ENCODE measurements around the gene PHYH.

The PHYH gene

DNA sequence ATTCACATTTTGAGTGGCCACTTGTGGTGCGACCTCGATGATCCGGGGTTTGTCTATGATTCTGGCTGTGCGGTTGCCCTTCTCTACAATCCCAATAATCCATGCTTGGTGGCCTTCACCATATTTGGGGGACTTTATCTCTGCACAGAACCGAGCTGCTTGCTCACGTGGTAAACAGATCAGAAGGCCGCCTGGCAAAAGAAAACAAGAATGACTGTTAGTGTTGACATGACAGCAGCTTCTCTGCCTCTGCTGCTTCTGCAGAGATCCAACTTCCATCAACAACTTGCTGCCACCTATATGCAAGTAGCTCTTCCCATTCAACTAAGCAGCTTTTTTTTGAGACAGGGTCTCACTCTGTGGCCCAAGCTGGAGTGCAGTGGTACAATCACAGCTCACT lies 19.3 kb upstream of the PHYH start:
- H3K4me3 ChIP-seq (ENCODE audit: insufficient read depth, low read length, poor library complexity, severe bottlenecking), result no peak overlapping the region

DNA sequence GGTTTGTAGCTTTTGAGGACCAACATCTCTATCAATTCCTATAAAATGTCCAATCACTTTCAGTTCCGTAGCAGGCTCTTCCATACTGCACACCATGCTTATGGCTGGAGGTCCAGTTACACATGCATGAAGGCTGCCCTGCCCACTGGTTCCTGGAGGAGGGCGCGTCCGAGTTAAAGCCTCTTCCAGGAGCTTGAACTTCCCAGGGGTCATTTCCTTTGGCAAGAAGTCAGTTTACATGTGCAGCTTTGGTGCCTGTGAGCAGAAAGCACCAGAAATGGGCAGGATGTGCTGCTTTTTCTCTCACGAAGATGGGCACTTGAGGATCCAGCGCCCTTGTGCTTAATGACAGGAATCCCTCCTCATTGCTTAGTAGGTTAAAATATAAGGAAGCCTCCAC lies 17.6 kb upstream of the PHYH start:
- no peak for TF ChIP-seq CTCF (IDR thresholded peaks at IDR 0.05; ENCODE audit: insufficient read depth, low read length, poor library complexity, severe bottlenecking)
- no peak for TF ChIP-seq EZH2phosphoT487 (conservative IDR thresholded peaks at IDR 0.05; ENCODE audit: low read length)
- H3K27ac ChIP-seq (ENCODE audit: low read depth, low read length), result no peak overlapping the region

More for the DNA sequence above, 19.3 kb upstream of the PHYH start:
- Histone ChIP-seq H3K27ac (ENCODE audit: low read depth, low read length) (no peak overlapping the region), H4K20me1 (ENCODE audit: low read depth, low read length) (no peaks in the 10 kb centered on the region), H3K36me3 (ENCODE audit: low read length) (peaks cover 1% of the 10 kb centered on the region; the same call in 1 of the 2 replicates), H3K4me2 (ENCODE audit: low read depth, low read length, poor library complexity, severe bottlenecking) (no peak overlapping the region), H3K27me3 (ENCODE audit: low read length) (no peaks in the 10 kb centered on the region), H3F3A (ENCODE audit: insufficient read depth) (no peaks in the 10 kb centered on the region), H3K9me2 (replicated peaks; ENCODE audit: insufficient read depth, low read length) (no peaks in the 10 kb centered on the region), H3K9me3 (ENCODE audit: insufficient read depth, low read length) (no peaks in the 10 kb centered on the region), H3K9ac (ENCODE audit: low read length) (no peak overlapping the region), H2AFZ (ENCODE audit: low read depth, low read length, severe bottlenecking) (no peak overlapping the region), H3K79me2 (ENCODE audit: insufficient read depth, low read length) (no peaks in the 10 kb centered on the region)
- TF ChIP-seq EZH2phosphoT487 (conservative IDR thresholded peaks at IDR 0.05; ENCODE audit: low read length) (no peak), CTCF (IDR thresholded peaks at IDR 0.05; ENCODE audit: insufficient read depth, low read length, poor library complexity, severe bottlenecking) (no peak)

DNA sequence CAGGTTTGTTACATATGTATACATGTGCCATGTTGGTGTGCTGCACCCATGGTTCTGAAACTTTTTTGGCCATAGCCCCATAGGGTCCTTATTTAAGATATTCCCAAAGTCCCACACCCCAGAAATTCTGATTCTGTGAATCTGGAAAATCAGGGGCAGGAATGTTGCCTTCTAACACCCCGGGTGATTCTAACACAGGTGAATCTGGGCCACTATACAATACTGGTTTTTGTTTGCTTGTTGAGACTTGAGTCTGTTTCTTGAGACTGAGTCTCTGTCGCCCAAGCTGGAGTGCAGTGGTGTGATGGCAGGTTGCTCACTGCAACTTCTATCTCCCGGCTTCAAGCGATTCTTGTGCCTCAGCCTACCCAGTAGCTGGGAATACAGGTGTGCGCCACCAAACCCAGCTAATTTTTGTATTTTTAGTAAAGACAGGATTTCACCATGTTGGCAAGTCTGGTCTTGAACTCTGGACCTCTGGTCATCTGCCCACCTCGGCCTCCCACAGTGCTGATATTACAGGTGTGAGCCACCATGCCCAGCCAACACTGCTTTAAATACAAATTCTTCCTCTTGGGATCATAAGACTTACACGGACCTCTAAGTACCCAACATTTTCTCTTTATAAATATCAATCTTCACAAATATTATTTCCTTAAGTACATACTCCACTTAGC lies 16.9 kb upstream of the PHYH start:
- Histone ChIP-seq H2AFZ (ENCODE audit: low read depth, low read length, severe bottlenecking) (no peak overlapping the region), H3F3A (ENCODE audit: insufficient read depth) (no peaks in the 10 kb centered on the region), H3K27ac (ENCODE audit: low read depth, low read length) (no peak overlapping the region), H3K27me3 (ENCODE audit: low read length) (no peaks in the 10 kb centered on the region), H4K20me1 (ENCODE audit: low read depth, low read length) (no peaks in the 10 kb centered on the region), H3K9ac (ENCODE audit: low read length) (no peak overlapping the region), H3K9me3 (ENCODE audit: insufficient read depth, low read length) (no peaks in the 10 kb centered on the region), H3K36me3 (ENCODE audit: low read length) (no peaks in the 10 kb centered on the region), H3K4me2 (ENCODE audit: low read depth, low read length, poor library complexity, severe bottlenecking) (no peak overlapping the region), H3K79me2 (ENCODE audit: insufficient read depth, low read length) (no peaks in the 10 kb centered on the region), H3K9me2 (replicated peaks; ENCODE audit: insufficient read depth, low read length) (no peaks in the 10 kb centered on the region), H3K4me3 (ENCODE audit: insufficient read depth, low read length, poor library complexity, severe bottlenecking) (no peak overlapping the region)
- no peak for TF ChIP-seq CTCF (IDR thresholded peaks at IDR 0.05; ENCODE audit: insufficient read depth, low read length, poor library complexity, severe bottlenecking)
- TF ChIP-seq EZH2phosphoT487 (conservative IDR thresholded peaks at IDR 0.05; ENCODE audit: low read length), result no peak

More for the DNA sequence above, 17.6 kb upstream of the PHYH start:
- H3F3A ChIP-seq (ENCODE audit: insufficient read depth), result no peaks in the 10 kb centered on the region
- no peaks in the 10 kb centered on the region for H3K9me3 ChIP-seq (ENCODE audit: insufficient read depth, low read length)
- H3K9me2 ChIP-seq (replicated peaks; ENCODE audit: insufficient read depth, low read length), result no peaks in the 10 kb centered on the region
- no peaks in the 10 kb centered on the region for H3K79me2 ChIP-seq (ENCODE audit: insufficient read depth, low read length)
- H2AFZ ChIP-seq (ENCODE audit: low read depth, low read length, severe bottlenecking), result no peak overlapping the region
- H3K36me3 ChIP-seq (ENCODE audit: low read length), result no peaks in the 10 kb centered on the region; the same call in 1 of the 2 replicates
- no peaks in the 10 kb centered on the region for H4K20me1 ChIP-seq (ENCODE audit: low read depth, low read length)
- no peak overlapping the region for H3K4me3 ChIP-seq (ENCODE audit: insufficient read depth, low read length, poor library complexity, severe bottlenecking)
- no peaks in the 10 kb centered on the region for H3K27me3 ChIP-seq (ENCODE audit: low read length)
- no peak overlapping the region for H3K9ac ChIP-seq (ENCODE audit: low read length)
- no peak overlapping the region for H3K4me2 ChIP-seq (ENCODE audit: low read depth, low read length, poor library complexity, severe bottlenecking)
